Esophagus (tissue), 2 donors: ENCODE measurements around the gene FOXR2. TPM values are rescaled to one million over a fixed set of nuclear protein-coding genes. Genes with fewer than 3 reads are reported as not detected.

Experiments
- H3K27ac ChIP-seq, 2 donors: one replicate each; pipeline ENCODE4 v1.5.1; 2013; ENCODE audit warnings: low read depth in 2 of 2, mild to moderate bottlenecking in 2 of 2, inconsistent platforms in 1 of 2, low read length in 1 of 2, moderate library complexity in 1 of 2
- H3K27me3 ChIP-seq, 2 donors: one replicate each; pipeline ENCODE4 v1.6.1; 2013; ENCODE audit warnings: low read length in 2 of 2, control low read depth in 1 of 2, mild to moderate bottlenecking in 1 of 2; ENCODE audit not compliant: insufficient read depth in 2 of 2, control insufficient read depth in 1 of 2
- H3K36me3 ChIP-seq, 2 donors: one replicate each; pipeline ENCODE4 v1.6.1; 2013; ENCODE audit warnings: low read length in 1 of 2; ENCODE audit not compliant: control insufficient read depth in 2 of 2, insufficient read depth in 2 of 2
- H3K4me1 ChIP-seq, 2 donors: one replicate each; pipeline ENCODE4 v1.6.1; 2013; ENCODE audit warnings: low read length in 1 of 2; ENCODE audit not compliant: control insufficient read depth in 2 of 2, insufficient read depth in 2 of 2
- H3K4me3 ChIP-seq, 2 donors: one replicate each; pipeline ENCODE4 v1.5.1; 2013; ENCODE audit warnings: low read length in 2 of 2, mild to moderate bottlenecking in 2 of 2, low read depth in 1 of 2, moderate library complexity in 1 of 2
- H3K9me3 ChIP-seq, 2 donors: one replicate each; pipeline ENCODE4 v1.6.1; 2013; ENCODE audit warnings: mild to moderate bottlenecking in 2 of 2, low read depth in 1 of 2, low read length in 1 of 2, moderate library complexity in 1 of 2; ENCODE audit not compliant: control insufficient read depth in 2 of 2, insufficient read depth in 1 of 2
- WGBS, 2 donors: extraction: QIAGEN DNeasy Blood & Tissue Kit; methylation state at CpG; one replicate each; pipeline ENCODE4 v1.1.7; 2013; 5-methylcytosine and 5-hydroxymethylcytosine counted together
- polyA plus RNA-seq, 2 donors: library from polyadenylated mRNA; stranded (reverse); fragments of 200-250 nt; gene quantifications; one replicate each; pipeline ENCODE4 v1.2.3, GENCODE V29; 2013
- donor health status: healthy with polysubstance abuse.
- donor health status: Bipolar disorder and iron deficiency.

The FOXR2 gene, protein sequence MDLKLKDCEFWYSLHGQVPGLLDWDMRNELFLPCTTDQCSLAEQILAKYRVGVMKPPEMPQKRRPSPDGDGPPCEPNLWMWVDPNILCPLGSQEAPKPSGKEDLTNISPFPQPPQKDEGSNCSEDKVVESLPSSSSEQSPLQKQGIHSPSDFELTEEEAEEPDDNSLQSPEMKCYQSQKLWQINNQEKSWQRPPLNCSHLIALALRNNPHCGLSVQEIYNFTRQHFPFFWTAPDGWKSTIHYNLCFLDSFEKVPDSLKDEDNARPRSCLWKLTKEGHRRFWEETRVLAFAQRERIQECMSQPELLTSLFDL
- polyA plus RNA-seq = not detected

DNA sequence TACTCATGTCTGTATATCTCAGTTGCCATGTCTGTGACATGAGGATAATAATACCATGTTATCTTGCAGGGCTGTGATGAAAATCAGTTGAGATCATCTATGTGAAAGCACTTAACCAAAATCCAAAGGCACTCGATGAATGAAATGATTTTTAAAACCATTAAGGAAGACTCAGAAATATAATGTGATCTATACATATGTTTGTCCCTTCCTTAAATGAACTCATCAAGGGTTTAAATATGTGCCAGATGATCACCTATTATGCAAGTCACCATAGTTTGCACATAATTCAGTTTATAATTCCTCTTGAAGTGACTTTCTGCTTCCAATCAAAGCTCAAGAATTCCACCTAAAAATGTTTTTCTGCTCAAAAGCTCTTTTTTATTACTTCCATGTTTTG lies at the start of gene FOXR2:
Gene FOXR2, plus strand, starts transcription at position 301 of the 400 bp plus-strand sequence. CDS start 312 bp downstream, outside the sequence.
- WGBS, 2 donors = 95% methylated on average over 1 of the region's 1 CpG

DNA sequence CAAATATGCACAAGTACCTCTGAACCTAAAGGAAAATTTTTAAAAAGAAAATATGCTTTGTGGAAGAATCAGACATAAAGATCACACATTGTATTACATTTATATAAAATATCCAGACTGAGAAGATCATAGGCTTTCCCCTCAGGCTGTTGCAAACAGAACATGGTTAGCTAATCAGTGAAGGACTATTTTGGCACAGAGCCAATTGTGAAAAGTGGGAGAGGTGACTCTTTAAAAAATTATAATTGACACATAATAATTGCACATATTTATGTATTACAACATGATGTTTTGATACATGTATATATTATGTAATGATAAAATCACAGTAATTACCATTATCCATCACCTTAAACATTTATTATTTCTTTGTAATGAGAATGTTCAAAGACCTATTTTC lies 44.1 kb upstream of the FOXR2 start:
- H3K36me3 ChIP-seq = no peaks in the 10 kb centered on the region
- H3K27me3 ChIP-seq = no peaks in the 10 kb centered on the region
- H3K27ac ChIP-seq = no peak overlapping the region

More for the DNA sequence above, at the start of gene FOXR2:
- no peak within 1 kb of the TSS for H3K4me3 ChIP-seq
- no peak within 1 kb of the TSS for H3K27ac ChIP-seq
- no peaks in the 10 kb centered on the region for H3K9me3 ChIP-seq
- H3K27me3 ChIP-seq = peaks cover 0 to 5% of the 10 kb centered on the region in 2 donors
- H3K4me1 ChIP-seq = no peaks in the 10 kb centered on the region
- no peaks in the 10 kb centered on the region for H3K36me3 ChIP-seq

DNA sequence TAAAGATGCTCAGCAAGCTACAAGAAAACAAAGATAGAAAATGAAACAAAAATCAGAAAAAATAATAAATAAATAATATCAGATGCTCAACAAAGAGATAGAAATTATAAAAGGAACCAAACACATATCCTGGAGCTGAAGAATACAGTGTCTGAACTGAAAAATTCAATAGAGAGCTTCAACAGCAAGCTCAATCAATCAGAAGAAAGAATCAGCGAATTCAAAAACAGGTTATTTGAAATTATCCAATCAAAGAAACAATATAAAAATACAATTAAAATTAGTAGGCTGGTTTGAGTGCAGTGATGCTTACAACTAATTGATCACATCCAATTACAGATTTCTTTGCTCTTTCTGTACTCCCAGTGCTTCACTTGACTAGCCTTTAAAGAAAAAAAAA lies 40.8 kb upstream of the FOXR2 start:
- 66 to 68% methylated on average over 1 of the region's 1 CpG for WGBS, 2 donors
- Histone ChIP-seq H3K27me3 (no peaks in the 10 kb centered on the region), H3K9me3 (no peaks in the 10 kb centered on the region), H3K4me3 (no peak overlapping the region), H3K36me3 (no peaks in the 10 kb centered on the region), H3K4me1 (no peaks in the 10 kb centered on the region), H3K27ac (no peak overlapping the region)

More for the DNA sequence above, 44.1 kb upstream of the FOXR2 start:
- no peak overlapping the region for H3K4me3 ChIP-seq
- no peaks in the 10 kb centered on the region for H3K9me3 ChIP-seq
- H3K4me1 ChIP-seq = no peaks in the 10 kb centered on the region

DNA sequence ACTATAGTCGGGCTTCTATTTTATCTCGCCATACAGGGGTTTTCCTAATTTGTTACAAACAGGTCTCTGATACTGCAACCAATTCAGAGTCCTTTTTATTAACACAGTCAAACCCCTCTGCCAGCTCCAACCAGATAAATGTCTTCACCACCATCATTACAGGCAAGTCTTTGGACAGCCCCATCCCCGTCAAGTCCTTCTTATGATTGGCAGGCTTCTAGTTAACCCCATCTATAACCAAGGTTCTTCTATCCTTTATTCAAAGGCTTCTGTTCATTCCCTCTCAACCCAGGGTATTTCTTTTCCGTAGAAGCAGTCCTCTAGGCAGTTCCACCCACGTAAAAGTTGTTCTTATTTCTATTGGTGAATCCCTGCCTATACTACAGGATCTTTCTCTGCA lies 29.9 kb upstream of the FOXR2 start:
- Histone ChIP-seq H3K4me1 (no peaks in the 10 kb centered on the region), H3K27ac (no peak overlapping the region), H3K9me3 (no peaks in the 10 kb centered on the region), H3K4me3 (no peak overlapping the region), H3K27me3 (no peaks in the 10 kb centered on the region), H3K36me3 (no peaks in the 10 kb centered on the region)
- WGBS, 2 donors = 70 to 88% methylated on average over 5 of the region's 5 CpGs

DNA sequence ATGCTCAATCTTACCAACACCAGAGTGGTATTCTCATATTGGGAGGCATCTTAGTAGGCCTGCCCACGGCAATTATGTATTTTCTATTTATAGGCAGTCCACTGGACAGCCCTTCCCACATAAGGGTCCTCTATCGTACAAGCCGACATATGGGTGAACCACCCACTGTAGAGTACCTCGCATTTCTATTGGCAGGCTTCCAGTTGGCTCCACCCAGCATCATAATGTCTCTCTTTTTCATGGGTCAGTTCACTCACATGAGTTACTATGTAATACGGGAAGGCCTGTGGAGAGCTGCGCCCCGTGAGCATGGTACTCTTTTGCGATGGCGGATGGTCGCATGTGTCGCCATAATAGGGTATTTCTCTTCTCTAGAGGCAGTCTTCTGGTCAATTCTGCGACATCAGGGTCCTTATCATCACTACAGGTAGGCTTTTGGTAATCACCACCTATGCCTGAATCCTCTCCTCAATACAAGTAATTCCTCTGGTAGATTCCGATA lies 29.4 kb upstream of the FOXR2 start:
- H3K27ac ChIP-seq = no peak overlapping the region
- 84 to 87% methylated on average over 13 of the region's 13 CpGs for WGBS, 2 donors
- H3K9me3 ChIP-seq = no peaks in the 10 kb centered on the region
- no peak overlapping the region for H3K4me3 ChIP-seq
- H3K4me1 ChIP-seq = no peaks in the 10 kb centered on the region
- H3K27me3 ChIP-seq = no peaks in the 10 kb centered on the region
- H3K36me3 ChIP-seq = no peaks in the 10 kb centered on the region

DNA sequence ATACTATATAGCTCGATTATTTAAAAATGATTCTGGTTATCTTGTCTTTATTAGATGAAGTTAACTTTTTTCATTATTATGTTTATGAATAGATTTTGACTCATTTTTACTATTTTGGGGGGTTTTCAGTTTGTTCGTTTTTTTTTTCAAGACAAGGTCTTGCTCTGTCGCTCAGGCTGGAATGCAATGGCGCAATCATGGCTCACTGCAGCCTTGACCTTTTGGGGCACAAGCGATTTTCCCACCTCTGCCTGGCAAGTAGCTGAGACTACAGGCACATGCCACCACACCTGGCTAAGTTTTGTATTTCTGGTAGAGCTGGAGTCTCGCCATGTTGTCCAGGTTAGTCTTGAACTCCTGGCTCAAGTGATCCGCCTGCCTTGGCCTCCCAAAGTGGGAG lies 24.9 kb upstream of the FOXR2 start:
- Histone ChIP-seq H3K4me3 (no peak overlapping the region), H3K36me3 (no peaks in the 10 kb centered on the region), H3K27ac (no peak overlapping the region), H3K27me3 (no peaks in the 10 kb centered on the region), H3K9me3 (no peaks in the 10 kb centered on the region), H3K4me1 (no peaks in the 10 kb centered on the region)
- 69 to 82% methylated on average over 7 of the region's 7 CpGs for WGBS, 2 donors

DNA sequence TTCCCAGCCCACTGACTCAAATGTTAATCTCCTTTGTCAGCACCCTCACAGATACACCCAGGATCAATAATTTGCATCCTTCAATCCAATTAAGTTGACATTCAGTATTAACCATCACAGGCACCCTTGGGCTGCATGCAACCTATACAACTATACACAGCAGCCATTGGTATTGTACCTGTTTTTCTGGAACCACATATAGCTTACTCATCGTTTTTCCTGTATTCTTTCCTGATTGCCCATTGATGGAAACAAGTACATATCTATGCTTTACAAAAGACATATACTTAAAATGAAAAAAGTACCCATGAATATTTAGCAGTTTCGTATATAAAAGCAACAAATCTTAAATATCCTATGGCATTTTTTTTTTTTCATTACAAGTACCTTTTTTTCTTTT lies 3.7 kb upstream of the FOXR2 start:
- Histone ChIP-seq H3K27ac (no peak overlapping the region), H3K4me1 (no peaks in the 10 kb centered on the region), H3K36me3 (no peaks in the 10 kb centered on the region), H3K4me3 (no peak overlapping the region), H3K9me3 (no peaks in the 10 kb centered on the region), H3K27me3 (peaks cover 0 to 5% of the 10 kb centered on the region in 2 donors)
- WGBS, 2 donors = 41 to 66% methylated on average over 2 of the region's 2 CpGs

DNA sequence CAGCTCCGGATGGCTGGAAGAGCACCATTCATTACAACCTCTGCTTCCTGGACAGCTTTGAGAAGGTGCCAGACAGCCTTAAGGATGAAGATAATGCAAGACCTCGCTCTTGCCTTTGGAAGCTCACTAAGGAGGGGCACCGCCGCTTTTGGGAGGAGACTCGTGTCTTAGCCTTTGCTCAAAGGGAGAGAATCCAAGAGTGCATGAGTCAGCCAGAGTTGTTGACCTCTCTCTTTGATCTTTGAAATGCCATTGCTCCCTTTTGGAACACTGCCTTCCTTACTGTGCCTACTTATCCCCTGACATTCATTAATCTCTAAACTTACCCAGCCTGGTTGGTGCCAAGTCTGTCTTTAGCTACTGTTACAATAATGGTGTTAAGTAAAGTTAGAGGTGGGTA lies 1.2 kb downstream of the FOXR2 start:
- no peaks in the 10 kb centered on the region for H3K36me3 ChIP-seq
- no peaks in the 10 kb centered on the region for H3K9me3 ChIP-seq
- H3K27ac ChIP-seq = no peak overlapping the region
- WGBS, 2 donors = 31 to 48% methylated on average over 5 of the region's 5 CpGs
- H3K4me3 ChIP-seq = no peak overlapping the region
- no peaks in the 10 kb centered on the region for H3K4me1 ChIP-seq
- H3K27me3 ChIP-seq = peaks cover 0 to 5% of the 10 kb centered on the region in 2 donors

DNA sequence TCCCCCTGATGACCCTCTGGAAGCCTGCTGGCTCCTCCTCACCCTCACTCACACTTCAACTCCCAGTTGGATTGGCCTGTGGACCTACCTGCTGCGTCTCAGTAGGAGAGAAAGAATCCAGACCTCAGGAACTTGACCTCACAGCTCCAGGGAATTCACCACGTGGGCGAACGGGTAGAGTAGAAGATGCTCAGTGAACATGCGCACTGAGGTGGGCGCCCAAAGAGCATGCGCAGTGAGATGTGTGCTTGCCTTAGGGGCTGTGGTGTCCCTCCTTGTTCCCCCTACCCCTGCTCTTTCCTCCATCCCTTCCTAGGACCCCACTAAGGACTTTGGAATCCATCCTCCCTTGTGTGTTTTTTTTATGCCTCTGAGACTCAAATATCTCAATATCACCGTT lies 12.9 kb downstream of the FOXR2 start:
- H3K36me3 ChIP-seq = no peaks in the 10 kb centered on the region
- H3K27ac ChIP-seq = no peak overlapping the region
- H3K27me3 ChIP-seq = peaks cover 0 to 2% of the 10 kb centered on the region in 2 donors
- H3K4me1 ChIP-seq = no peaks in the 10 kb centered on the region
- no peak overlapping the region for H3K4me3 ChIP-seq
- H3K9me3 ChIP-seq = peaks cover 2 to 7% of the 10 kb centered on the region in 2 donors
- WGBS, 2 donors = 73 to 85% methylated on average over 8 of the region's 8 CpGs

DNA sequence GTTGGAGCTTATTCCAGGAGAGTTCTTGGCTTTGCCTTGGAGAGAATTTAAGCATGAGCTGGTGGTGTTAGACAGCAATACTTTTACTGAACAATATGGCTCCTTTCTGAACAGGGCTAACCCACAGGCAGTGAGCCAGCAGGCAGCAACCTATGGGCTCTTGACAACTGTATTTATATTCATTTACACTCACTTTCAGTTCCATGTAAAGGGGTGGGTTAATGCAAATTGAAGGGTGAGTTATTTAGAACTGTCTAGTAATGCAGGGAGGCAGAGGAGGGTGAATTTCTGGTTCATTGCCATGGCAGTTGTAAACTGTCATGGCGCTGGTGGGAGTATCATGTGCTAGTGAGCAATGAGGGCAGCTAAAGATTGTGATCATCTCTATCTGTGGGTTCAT lies 15.7 kb downstream of the FOXR2 start:
- Histone ChIP-seq H3K27ac (no peak overlapping the region), H3K27me3 (no peaks in the 10 kb centered on the region), H3K4me1 (no peaks in the 10 kb centered on the region), H3K4me3 (no peak overlapping the region), H3K9me3 (peaks cover 2 to 7% of the 10 kb centered on the region in 2 donors), H3K36me3 (no peaks in the 10 kb centered on the region)
- WGBS, 2 donors = 56 to 89% methylated on average over 1 of the region's 1 CpG
